A549 (cell line): ENCODE data around the gene YWHAG. TPM values are rescaled to one million over a fixed set of nuclear protein-coding genes. Genes with fewer than 3 reads are reported as not detected.

Source experiments
- ATAC-seq, 2 experiments: fragments of 200-7000 bp in 1 of 2; fragments of >200 bp in 1 of 2; cut with Nextera tagmentation in 1 of 2; cut with Tn5 transposase in 1 of 2; 3 replicates each; pipeline versions ENCODE4 v1.8.0 to v1.9.1; 2018 to 2020; ENCODE audit warnings: mild to moderate bottlenecking in 1 of 2, moderate library complexity in 1 of 2
- CTCF ChIA-PET: fragments of 300-600 bp; sonication (Branson Sonifier 250); formaldehyde crosslinking; extraction: SDS; loops from one replicate; lab custom pipeline; 2021; ENCODE audit warnings: antibody characterized with exemption, inconsistent platforms; lab: Yijun Ruan, JAX
- POLR2A ChIA-PET: fragments of 350-600 bp; formaldehyde crosslinking; extraction: SDS; loops from one replicate; lab custom pipeline; 2021; ENCODE audit warnings: antibody characterized with exemption, inconsistent platforms; lab: Yijun Ruan, JAX
- DNase-seq, 2 experiments: peaks; one replicate each; pipeline versions ENCODE4 v3.0.0 to v3.0.0-alpha.2; 2011 to 2016; ENCODE audit warnings: low read depth in 1 of 2, low spot score in 1 of 2
- FAIRE-seq: peaks from 2 replicates; lab custom pipeline; 2011; peaks lifted over from hg19 to GRCh38; lab: Jason Lieb, UNC
- H3K27ac ChIP-seq, 2 experiments: fragments of >200 bp; sonication (Bioruptor Twin); formaldehyde crosslinking; 3 replicates each; pipeline ENCODE4 v1.5.1; 2016 to 2017
- H3K4me1 ChIP-seq: fragments of >200 bp; sonication (Bioruptor Twin); formaldehyde crosslinking; 3 replicates; pipeline ENCODE4 v1.6.1; 2016
- H3K4me2 ChIP-seq: fragments of >200 bp; sonication (Bioruptor Twin); formaldehyde crosslinking; 3 replicates; pipeline ENCODE4 v1.6.1; 2016
- H3K4me3 ChIP-seq: fragments of >200 bp; sonication (Bioruptor Twin); formaldehyde crosslinking; 3 replicates; pipeline ENCODE4 v1.5.1; 2016
- H3K9me3 ChIP-seq: fragments of >200 bp; sonication (Bioruptor Twin); formaldehyde crosslinking; 3 replicates; pipeline ENCODE4 v1.6.1; 2016
- CBX8 ChIP-seq: fragments of 200-600 bp; sonication (generic); IDR thresholded peaks from 2 replicates; pipeline ENCODE4 v1.6.1; 2016
- CHD2 ChIP-seq: fragments of 150-350 bp; IDR thresholded peaks from 2 replicates; pipeline ENCODE4 v1.6.1; 2014; ENCODE audit warnings: low read length; ENCODE audit not compliant: partially characterized antibody
- EHF ChIP-seq: fragments of 250-450 bp; sonication (Bioruptor Pico); IDR thresholded peaks from 2 replicates; pipeline ENCODE4 v1.5.0; 2020; ENCODE audit warnings: mild to moderate bottlenecking
- EHMT2 ChIP-seq: fragments of 200-600 bp; sonication (generic); IDR thresholded peaks from 2 replicates; pipeline ENCODE4 v1.6.1; 2016; ENCODE audit warnings: antibody characterized with exemption, low read depth, mild to moderate bottlenecking, moderate library complexity
- FOSB ChIP-seq: fragments of 250-450 bp; sonication (Bioruptor Pico); IDR thresholded peaks from 2 replicates; pipeline ENCODE4 v1.5.0; 2020; ENCODE audit warnings: mild to moderate bottlenecking, moderate library complexity
- FOSL2 ChIP-seq, 2 experiments: fragments of 450-650 bp in 1 of 2; fragments of >200 bp in 1 of 2; sonication (Bioruptor Twin) in 1 of 2; formaldehyde crosslinking; IDR thresholded peaks; 2 replicates each; pipeline versions ENCODE4 v1.5.0 to v1.6.1; 2016 to 2020; ENCODE audit warnings: mild to moderate bottlenecking in 1 of 2, moderate library complexity in 1 of 2
- MAFK ChIP-seq: fragments of 450-650 bp; IDR thresholded peaks from 2 replicates; pipeline ENCODE4 v1.6.1; 2014; ENCODE audit not compliant: partially characterized antibody
- MAZ ChIP-seq: fragments of 150-350 bp; IDR thresholded peaks from 2 replicates; pipeline ENCODE4 v1.6.1; 2014; ENCODE audit warnings: antibody characterized with exemption, low read depth, low read length, borderline replicate concordance
- POLR2A ChIP-seq: IDR thresholded peaks from 2 replicates; pipeline ENCODE4 v1.6.1; 2012; ENCODE audit warnings: mild to moderate bottlenecking, low read length
- RAD21 ChIP-seq, 2 experiments: fragments of >200 bp in 1 of 2; sonication (Bioruptor Twin) in 1 of 2; formaldehyde crosslinking in 1 of 2; IDR thresholded peaks in 1 of 2; conservative IDR thresholded peaks in 1 of 2; 2 replicates in 1 of 2; 3 replicates in 1 of 2; pipeline ENCODE4 v1.6.1; 2012 to 2018; ENCODE audit warnings: inconsistent platforms in 1 of 2
- RARB ChIP-seq: fragments of 250-450 bp; sonication (Bioruptor Pico); IDR thresholded peaks from 2 replicates; pipeline ENCODE4 v1.8.0; 2021; ENCODE audit warnings: mild to moderate bottlenecking, moderate library complexity
- RCOR1 ChIP-seq: fragments of 150-350 bp; IDR thresholded peaks from 2 replicates; pipeline ENCODE4 v1.6.1; 2014; ENCODE audit warnings: antibody characterized with exemption, low read length, low read depth
- SMC3 ChIP-seq: fragments of >200 bp; sonication (Bioruptor Twin); formaldehyde crosslinking; IDR thresholded peaks from 3 replicates; pipeline ENCODE4 v1.6.1; 2018; ENCODE audit warnings: inconsistent platforms
- SREBF2 ChIP-seq: fragments of 450-650 bp; IDR thresholded peaks from 2 replicates; pipeline ENCODE4 v1.6.1; 2014; ENCODE audit warnings: mild to moderate bottlenecking, moderate library complexity
- TFCP2L1 ChIP-seq: fragments of 250-450 bp; sonication (Bioruptor Pico); IDR thresholded peaks from 2 replicates; pipeline ENCODE4 v1.5.0; 2021; ENCODE audit warnings: mild to moderate bottlenecking
- ZC3H11A ChIP-seq: fragments of 450-650 bp; IDR thresholded peaks from 2 replicates; pipeline ENCODE4 v1.6.1; 2014; ENCODE audit warnings: antibody characterized with exemption, mild to moderate bottlenecking
- ZSCAN20 ChIP-seq: fragments of 250-450 bp; sonication (Bioruptor Pico); IDR thresholded peaks from 2 replicates; pipeline ENCODE4 v1.8.0; 2022; ENCODE audit warnings: mild to moderate bottlenecking, moderate library complexity
- WGBS: methylation state at CpG from one replicate; pipeline ENCODE4 v1.1.6; 2017; ENCODE audit errors: missing lambda C conversion rate; 5-methylcytosine and 5-hydroxymethylcytosine counted together
- polyA plus RNA-seq, 4 experiments: library from polyadenylated mRNA; depleted of rRNA in 3 of 4; stranded (reverse); fragments of >200 nt; fragmentation: RNase III in 1 of 4; extraction: RNeasy Plus Mini Kit Qiagen cat#74134 plus additional on column Dnase treatment in 1 of 4; gene quantifications; 2 replicates in 3 of 4; 3 replicates in 1 of 4; pipeline ENCODE4 v1.2.3, GENCODE V29; 2011 to 2017
- TF ChIP-seq, protein P1 (sequence below): IDR thresholded peaks from 2 replicates; pipeline ENCODE4 v1.6.1; 2012
- TF ChIP-seq, protein P2 (sequence below): fragments of >200 bp; sonication (Bioruptor Twin); formaldehyde crosslinking; IDR thresholded peaks from 3 replicates; pipeline ENCODE4 v1.5.1; 2016
- TF ChIP-seq, protein P3 (sequence below): fragments of 200-600 bp; sonication (generic); IDR thresholded peaks from 2 replicates; pipeline ENCODE4 v1.6.1; 2016; ENCODE audit warnings: antibody characterized with exemption, mild to moderate bottlenecking, moderate library complexity
- TF ChIP-seq, protein P4 (sequence below): fragments of 250-450 bp; sonication (Bioruptor Pico); IDR thresholded peaks from 2 replicates; pipeline ENCODE4 v1.5.0; 2020; ENCODE audit warnings: low read depth, mild to moderate bottlenecking, moderate library complexity

YWHAG gene
- polyA plus RNA-seq, 2 of the 4 experiments (the other 2 are of a cell fraction): 141 to 302 TPM

DNA sequence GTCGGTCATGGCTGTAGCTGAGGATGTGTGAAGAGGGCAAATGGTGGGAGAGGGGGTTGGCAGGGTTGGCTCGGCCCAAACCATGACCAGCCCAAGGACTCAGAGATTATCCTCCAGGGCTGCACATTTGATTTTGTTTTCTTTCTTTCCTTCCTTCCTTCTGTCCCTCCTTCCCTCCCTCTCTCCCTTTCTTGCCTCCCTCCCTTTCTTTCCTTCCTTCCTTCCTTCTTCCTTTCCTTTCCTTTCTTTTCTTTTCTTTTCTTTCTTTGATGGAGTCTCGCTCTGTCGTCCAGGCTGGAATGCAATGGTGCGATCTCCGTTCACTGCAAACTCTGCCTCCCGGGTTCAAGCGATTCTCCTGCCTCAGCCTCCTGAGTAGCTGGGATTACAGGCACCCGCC is 46.9 kb upstream of the YWHAG start:
- TF ChIP-seq CBX8 (no peak), ZC3H11A (no peak), SMC3 (no peak), EHF (CRISPR knock-in tag) (no peak), ZSCAN20 (no peak), RAD21 (conservative IDR thresholded peaks at IDR 0.05 in 1 of 2, IDR thresholded peaks at IDR 0.05 in 1 of 2) (no peak), EHMT2 (no peak), CHD2 (no peak), MAFK (no peak), RCOR1 (no peak), FOSB (no peak), RARB (CRISPR knock-in tag) (no peak), SREBF2 (no peak)
- TF ChIP-seq, protein P1, sequence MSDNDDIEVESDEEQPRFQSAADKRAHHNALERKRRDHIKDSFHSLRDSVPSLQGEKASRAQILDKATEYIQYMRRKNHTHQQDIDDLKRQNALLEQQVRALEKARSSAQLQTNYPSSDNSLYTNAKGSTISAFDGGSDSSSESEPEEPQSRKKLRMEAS: no peak
- TF ChIP-seq, protein P2, sequence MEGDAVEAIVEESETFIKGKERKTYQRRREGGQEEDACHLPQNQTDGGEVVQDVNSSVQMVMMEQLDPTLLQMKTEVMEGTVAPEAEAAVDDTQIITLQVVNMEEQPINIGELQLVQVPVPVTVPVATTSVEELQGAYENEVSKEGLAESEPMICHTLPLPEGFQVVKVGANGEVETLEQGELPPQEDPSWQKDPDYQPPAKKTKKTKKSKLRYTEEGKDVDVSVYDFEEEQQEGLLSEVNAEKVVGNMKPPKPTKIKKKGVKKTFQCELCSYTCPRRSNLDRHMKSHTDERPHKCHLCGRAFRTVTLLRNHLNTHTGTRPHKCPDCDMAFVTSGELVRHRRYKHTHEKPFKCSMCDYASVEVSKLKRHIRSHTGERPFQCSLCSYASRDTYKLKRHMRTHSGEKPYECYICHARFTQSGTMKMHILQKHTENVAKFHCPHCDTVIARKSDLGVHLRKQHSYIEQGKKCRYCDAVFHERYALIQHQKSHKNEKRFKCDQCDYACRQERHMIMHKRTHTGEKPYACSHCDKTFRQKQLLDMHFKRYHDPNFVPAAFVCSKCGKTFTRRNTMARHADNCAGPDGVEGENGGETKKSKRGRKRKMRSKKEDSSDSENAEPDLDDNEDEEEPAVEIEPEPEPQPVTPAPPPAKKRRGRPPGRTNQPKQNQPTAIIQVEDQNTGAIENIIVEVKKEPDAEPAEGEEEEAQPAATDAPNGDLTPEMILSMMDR: no peak
- TF ChIP-seq, protein P3, sequence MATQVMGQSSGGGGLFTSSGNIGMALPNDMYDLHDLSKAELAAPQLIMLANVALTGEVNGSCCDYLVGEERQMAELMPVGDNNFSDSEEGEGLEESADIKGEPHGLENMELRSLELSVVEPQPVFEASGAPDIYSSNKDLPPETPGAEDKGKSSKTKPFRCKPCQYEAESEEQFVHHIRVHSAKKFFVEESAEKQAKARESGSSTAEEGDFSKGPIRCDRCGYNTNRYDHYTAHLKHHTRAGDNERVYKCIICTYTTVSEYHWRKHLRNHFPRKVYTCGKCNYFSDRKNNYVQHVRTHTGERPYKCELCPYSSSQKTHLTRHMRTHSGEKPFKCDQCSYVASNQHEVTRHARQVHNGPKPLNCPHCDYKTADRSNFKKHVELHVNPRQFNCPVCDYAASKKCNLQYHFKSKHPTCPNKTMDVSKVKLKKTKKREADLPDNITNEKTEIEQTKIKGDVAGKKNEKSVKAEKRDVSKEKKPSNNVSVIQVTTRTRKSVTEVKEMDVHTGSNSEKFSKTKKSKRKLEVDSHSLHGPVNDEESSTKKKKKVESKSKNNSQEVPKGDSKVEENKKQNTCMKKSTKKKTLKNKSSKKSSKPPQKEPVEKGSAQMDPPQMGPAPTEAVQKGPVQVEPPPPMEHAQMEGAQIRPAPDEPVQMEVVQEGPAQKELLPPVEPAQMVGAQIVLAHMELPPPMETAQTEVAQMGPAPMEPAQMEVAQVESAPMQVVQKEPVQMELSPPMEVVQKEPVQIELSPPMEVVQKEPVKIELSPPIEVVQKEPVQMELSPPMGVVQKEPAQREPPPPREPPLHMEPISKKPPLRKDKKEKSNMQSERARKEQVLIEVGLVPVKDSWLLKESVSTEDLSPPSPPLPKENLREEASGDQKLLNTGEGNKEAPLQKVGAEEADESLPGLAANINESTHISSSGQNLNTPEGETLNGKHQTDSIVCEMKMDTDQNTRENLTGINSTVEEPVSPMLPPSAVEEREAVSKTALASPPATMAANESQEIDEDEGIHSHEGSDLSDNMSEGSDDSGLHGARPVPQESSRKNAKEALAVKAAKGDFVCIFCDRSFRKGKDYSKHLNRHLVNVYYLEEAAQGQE: no peak
- TF ChIP-seq, protein P4, sequence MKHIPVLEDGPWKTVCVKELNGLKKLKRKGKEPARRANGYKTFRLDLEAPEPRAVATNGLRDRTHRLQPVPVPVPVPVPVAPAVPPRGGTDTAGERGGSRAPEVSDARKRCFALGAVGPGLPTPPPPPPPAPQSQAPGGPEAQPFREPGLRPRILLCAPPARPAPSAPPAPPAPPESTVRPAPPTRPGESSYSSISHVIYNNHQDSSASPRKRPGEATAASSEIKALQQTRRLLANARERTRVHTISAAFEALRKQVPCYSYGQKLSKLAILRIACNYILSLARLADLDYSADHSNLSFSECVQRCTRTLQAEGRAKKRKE: no peak
- POLR2A ChIA-PET: no interaction called here
- no peak for DNase-seq

DNA sequence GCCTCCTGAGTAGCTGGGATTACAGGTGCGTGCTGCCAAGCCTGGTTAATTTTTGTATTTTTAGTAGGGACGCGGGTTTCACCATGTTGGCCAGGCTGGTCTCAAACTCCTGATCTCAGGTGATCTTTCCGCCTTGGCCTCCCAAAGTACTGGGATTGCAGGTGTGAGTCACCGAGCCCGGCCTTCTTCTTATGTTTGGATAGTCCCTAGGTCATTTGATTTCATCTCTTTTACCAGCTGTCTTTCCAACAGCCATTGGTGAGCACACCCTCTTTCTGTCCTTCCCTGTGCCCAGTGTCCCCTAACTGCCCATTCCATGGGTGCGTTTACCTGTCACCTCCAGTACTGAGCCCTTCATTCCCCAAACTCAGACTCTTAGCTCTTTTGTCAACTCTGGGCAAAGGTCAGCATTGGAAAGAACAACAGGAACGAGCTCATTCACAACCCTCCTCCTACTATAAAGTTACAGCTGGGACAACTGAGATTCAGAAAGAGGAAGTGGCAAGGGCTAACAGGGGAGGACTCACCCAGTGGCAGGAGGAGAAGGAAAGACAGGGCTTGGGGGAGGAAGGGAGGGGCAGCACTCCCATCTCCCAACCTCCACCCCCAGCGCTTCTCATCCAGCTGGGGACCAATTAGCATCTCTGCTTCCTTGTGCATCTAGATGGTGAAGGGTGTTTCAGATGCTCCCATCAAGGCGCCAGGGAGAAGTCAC is 45.1 kb upstream of the YWHAG start:
- no peaks in the 10 kb centered on the region for H3K9me3 ChIP-seq
- TF ChIP-seq MAZ (no peak), POLR2A (no peak), TFCP2L1 (CRISPR knock-in tag) (no peak), FOSL2 (IDR thresholded peaks at IDR 0.05) (no peak), FOSL2 (CRISPR knock-in tag; IDR thresholded peaks at IDR 0.05) (peak; percentile 25), ZC3H11A (no peak)
- H3K4me2 ChIP-seq: 0 out of 3 replicates have a peak overlapping the region, but pooled peaks have one; percentile 7
- POLR2A ChIA-PET: no interaction called here
- ATAC-seq: peak in 1 of 2 experiments; percentile 22; a peak in 3 of 6 replicates
- no peak overlapping the region for H3K4me3 ChIP-seq
- peak overlapping the region in 1 of 2 experiments; percentile 37; a peak in 1 of 6 replicates for H3K27ac ChIP-seq
- no peak for FAIRE-seq
- WGBS: 75% methylated on average over 10 of the region's 10 CpGs
- H3K4me1 ChIP-seq: peaks cover 12% of the 10 kb centered on the region; the same call in 2 of the 3 replicates
- CTCF ChIA-PET: no interaction called here
- no peak for DNase-seq

More for the DNA sequence above, 46.9 kb upstream of the YWHAG start:
- no peaks in the 10 kb centered on the region for H3K9me3 ChIP-seq
- WGBS: 95% methylated on average over 9 of the region's 9 CpGs
- H3K4me3 ChIP-seq: no peak overlapping the region
- peaks cover 12% of the 10 kb centered on the region; the same call in 2 of the 3 replicates for H3K4me1 ChIP-seq
- CTCF ChIA-PET: interaction anchor here (0.6 to 1.6 kb wide), 2 partner anchors 14 to 119 kb away, joined by 3 read pairs; no protein-coding TSS in a partner anchor
- no peak overlapping the region for H3K27ac ChIP-seq
- H3K4me2 ChIP-seq: no peak overlapping the region
- no peak for ATAC-seq
- FAIRE-seq: no peak
